Thyroid gland (tissue), 4 donors: Measurements from ENCODE around the gene PTGS1. TPM values are rescaled to one million over a fixed set of nuclear protein-coding genes. Genes with fewer than 3 reads are reported as not detected.

Experiments
- DNase-seq, 2 donors: peaks; one replicate each; pipeline ENCODE4 v3.0.0-alpha.2; 2019
- H3K27ac ChIP-seq, 3 donors: fragments of 200-600 bp; sonication (generic); 1 replicate in 2 of 3; 2 replicates in 1 of 3; pipeline ENCODE4 v1.5.1; 2016 to 2019; ENCODE audit warnings: mild to moderate bottlenecking in 1 of 3, moderate library complexity in 1 of 3
- H3K27me3 ChIP-seq: fragments of 200-600 bp; sonication (generic); one replicate; pipeline ENCODE4 v1.5.1; 2019
- H3K36me3 ChIP-seq, 2 donors: fragments of 200-600 bp; sonication (generic); one replicate each; pipeline ENCODE4 v1.5.1; 2016 to 2019
- H3K4me1 ChIP-seq, 2 donors: fragments of 200-600 bp; sonication (generic); one replicate each; pipeline ENCODE4 v1.5.1; 2017 to 2019
- H3K4me3 ChIP-seq, 3 donors: fragments of 200-600 bp; sonication (generic); replicated peaks in 1 of 3; 1 replicate in 2 of 3; 2 replicates in 1 of 3; pipeline ENCODE4 v1.5.1; 2016; ENCODE audit warnings: mild to moderate bottlenecking in 1 of 3
- H3K9me3 ChIP-seq: fragments of 200-600 bp; sonication (generic); one replicate; pipeline ENCODE4 v1.5.1; 2017
- POLR2A ChIP-seq, 2 donors: fragments of 450-650 bp; IDR thresholded peaks; one replicate each; pipeline ENCODE4 v1.6.1; 2017; ENCODE audit warnings: antibody characterized with exemption in 2 of 2, mild to moderate bottlenecking in 2 of 2, moderate library complexity in 1 of 2
- WGBS, 2 donors: methylation state at CpG; one replicate each; pipeline ENCODE4 v1.1.5; 2017; 5-methylcytosine and 5-hydroxymethylcytosine counted together
- intact Hi-C: fragments of 100-400 bp; cut with DNase I; formaldehyde crosslinking; loops from one replicate; pipeline ENCODE4 v1.15.1; 2023
- total RNA-seq, 4 donors: library from RNA; depleted of rRNA; stranded (reverse); fragments of >200 nt; gene quantifications; one replicate each; pipeline ENCODE4 v1.2.3, GENCODE V29; 2016
- TF ChIP-seq, protein P1 (sequence below), 6 experiments: fragments of 200-600 bp in 3 of 6; fragments of 450-650 bp in 3 of 6; sonication (generic) in 3 of 6; IDR thresholded peaks; one replicate each; pipeline ENCODE4 v1.5.1; 2016 to 2019; ENCODE audit warnings: antibody characterized with exemption in 6 of 6, mild to moderate bottlenecking in 2 of 6, inconsistent platforms in 1 of 6, moderate library complexity in 1 of 6

PTGS1 gene
- total RNA-seq, 4 donors from 2014 or later = 2.3 to 4.0 (median 3.5) TPM

DNA sequence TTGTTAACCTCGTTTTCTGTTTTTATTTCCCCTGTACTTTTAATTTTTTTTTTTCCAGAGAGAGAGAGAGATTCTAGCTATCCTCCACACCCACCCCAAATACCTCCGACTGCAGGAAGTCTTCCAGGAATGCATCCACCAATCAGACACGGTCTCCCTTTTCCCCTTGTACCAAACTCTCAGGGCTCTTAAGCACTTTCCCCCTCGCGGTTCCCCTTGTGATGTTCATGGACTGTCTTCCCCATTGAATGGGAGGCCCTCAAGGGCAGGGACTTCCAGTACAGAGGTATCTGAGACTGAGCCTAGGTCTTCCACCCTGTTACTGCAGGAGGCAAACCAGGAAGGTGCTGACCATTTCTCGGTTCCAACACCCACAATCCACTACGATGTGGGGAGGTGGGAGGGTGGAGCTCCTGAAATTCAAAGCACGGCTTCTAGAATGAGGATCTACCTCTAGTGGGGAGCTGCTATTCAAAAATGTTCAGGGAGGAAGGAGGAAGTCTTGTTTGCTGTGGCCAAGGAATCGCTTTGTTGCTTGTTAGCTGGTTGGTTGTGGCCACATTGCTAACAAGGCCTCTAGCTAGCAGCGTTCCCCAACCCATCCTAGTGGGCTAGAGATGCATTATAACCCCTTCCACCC is 37.5 kb upstream of the PTGS1 start:
- TF ChIP-seq, protein P1, sequence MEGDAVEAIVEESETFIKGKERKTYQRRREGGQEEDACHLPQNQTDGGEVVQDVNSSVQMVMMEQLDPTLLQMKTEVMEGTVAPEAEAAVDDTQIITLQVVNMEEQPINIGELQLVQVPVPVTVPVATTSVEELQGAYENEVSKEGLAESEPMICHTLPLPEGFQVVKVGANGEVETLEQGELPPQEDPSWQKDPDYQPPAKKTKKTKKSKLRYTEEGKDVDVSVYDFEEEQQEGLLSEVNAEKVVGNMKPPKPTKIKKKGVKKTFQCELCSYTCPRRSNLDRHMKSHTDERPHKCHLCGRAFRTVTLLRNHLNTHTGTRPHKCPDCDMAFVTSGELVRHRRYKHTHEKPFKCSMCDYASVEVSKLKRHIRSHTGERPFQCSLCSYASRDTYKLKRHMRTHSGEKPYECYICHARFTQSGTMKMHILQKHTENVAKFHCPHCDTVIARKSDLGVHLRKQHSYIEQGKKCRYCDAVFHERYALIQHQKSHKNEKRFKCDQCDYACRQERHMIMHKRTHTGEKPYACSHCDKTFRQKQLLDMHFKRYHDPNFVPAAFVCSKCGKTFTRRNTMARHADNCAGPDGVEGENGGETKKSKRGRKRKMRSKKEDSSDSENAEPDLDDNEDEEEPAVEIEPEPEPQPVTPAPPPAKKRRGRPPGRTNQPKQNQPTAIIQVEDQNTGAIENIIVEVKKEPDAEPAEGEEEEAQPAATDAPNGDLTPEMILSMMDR (IDR thresholded peaks at IDR 0.05) = no peak
- no peak for TF ChIP-seq POLR2A (IDR thresholded peaks at IDR 0.05)
- 63 to 70% methylated on average over 10 of the region's 10 CpGs for WGBS, 2 donors
- no peak for DNase-seq
- no peaks in the 10 kb centered on the region for H3K4me1 ChIP-seq
- H3K27me3 ChIP-seq = no peaks in the 10 kb centered on the region
- H3K4me3 ChIP-seq = no peak overlapping the region
- no peaks in the 10 kb centered on the region for H3K36me3 ChIP-seq
- H3K27ac ChIP-seq = no peak overlapping the region
- intact Hi-C loops = no loop called here
- H3K9me3 ChIP-seq = no peaks in the 10 kb centered on the region

DNA sequence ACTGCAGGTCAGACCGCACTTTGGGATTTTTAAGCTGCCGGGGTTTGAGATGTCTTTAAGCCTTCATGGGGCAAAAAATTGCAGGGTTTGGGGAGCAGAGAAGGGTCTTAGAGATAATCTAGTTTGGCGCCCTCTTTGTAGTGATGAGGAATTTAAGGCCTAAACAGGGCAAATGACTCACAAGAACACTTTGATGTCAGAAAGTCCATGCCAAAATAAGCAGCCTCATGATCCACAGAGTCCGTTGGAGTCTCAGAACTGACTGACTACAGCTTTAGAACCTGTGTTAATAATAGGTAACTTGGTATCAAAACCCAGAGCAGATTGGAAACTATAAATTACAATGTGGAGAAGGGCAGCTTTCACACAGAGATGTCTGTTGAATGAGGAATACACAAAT is 35.9 kb upstream of the PTGS1 start:
- H3K27me3 ChIP-seq = no peaks in the 10 kb centered on the region
- WGBS, 2 donors = 79 to 84% methylated on average over 4 of the region's 4 CpGs
- H3K27ac ChIP-seq = no peak overlapping the region
- intact Hi-C loops = no loop called here
- TF ChIP-seq, protein P1 (IDR thresholded peaks at IDR 0.05) = no peak
- TF ChIP-seq POLR2A (IDR thresholded peaks at IDR 0.05) = no peak
- DNase-seq = no peak
- no peaks in the 10 kb centered on the region for H3K9me3 ChIP-seq
- no peaks in the 10 kb centered on the region for H3K4me1 ChIP-seq
- H3K36me3 ChIP-seq = no peaks in the 10 kb centered on the region
- no peak overlapping the region for H3K4me3 ChIP-seq

DNA sequence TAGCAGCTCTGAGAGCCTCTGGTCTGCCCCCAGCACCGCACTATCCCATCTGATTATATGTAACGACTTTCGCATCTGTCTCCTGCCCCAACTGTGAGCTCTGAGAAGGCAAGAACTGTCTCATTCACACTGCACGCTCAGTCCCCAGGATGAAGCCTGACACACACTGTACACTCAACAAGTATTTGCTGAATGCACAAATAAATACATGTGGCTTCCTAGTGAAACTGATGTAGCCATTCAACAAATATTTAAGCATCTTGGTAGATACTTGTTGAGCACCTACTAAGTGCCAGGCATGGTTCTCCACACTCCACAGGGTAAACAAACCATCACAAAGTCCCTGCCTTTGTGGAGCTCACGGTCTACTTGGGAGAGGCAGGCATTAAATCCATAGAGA is 34.6 kb upstream of the PTGS1 start:
- H3K9me3 ChIP-seq = no peaks in the 10 kb centered on the region
- H3K4me1 ChIP-seq = no peaks in the 10 kb centered on the region
- no peak overlapping the region for H3K4me3 ChIP-seq
- DNase-seq = no peak
- H3K36me3 ChIP-seq = no peaks in the 10 kb centered on the region
- TF ChIP-seq, protein P1 (IDR thresholded peaks at IDR 0.05) = no peak
- no peak for TF ChIP-seq POLR2A (IDR thresholded peaks at IDR 0.05)
- H3K27ac ChIP-seq = no peak overlapping the region
- no peaks in the 10 kb centered on the region for H3K27me3 ChIP-seq
- 92 to 94% methylated on average over 5 of the region's 5 CpGs for WGBS, 2 donors
- intact Hi-C loops = no loop called here

DNA sequence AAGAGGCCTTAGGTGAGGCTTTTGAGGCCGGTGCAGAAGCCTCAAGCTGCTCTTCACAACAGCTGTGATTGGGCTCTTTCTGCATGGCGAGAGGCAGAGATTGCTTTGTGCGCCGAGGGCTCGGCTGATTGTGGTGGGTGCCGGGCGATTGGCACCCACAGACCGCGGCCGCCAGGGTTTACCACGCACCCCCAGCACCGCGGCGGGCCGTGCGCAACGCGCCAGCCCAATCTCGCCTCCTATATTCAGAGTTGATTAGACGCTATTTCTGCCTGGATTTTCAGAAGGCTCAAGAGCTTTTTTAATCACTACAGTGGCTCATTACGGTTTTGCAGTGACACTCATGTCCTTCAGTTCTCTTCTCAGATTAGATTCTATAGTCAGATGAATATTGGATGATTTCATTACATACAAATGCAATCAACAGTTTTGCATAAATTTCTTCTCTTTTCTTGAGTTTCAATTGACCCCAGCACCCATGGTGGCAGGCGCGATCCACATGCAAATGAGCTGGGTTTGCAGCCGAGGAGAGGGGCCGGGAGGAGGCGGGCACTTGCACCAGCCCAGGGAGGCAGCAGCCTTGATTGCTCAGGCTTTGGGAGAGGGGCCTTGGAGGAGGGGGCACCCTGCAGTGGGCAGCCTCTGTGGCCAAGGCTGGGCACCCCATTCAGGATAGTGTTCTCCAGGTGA is 33.8 kb upstream of the PTGS1 start:
- Histone ChIP-seq H3K4me3 (no peak overlapping the region), H3K27ac (no peak overlapping the region), H3K4me1 (no peaks in the 10 kb centered on the region), H3K9me3 (no peaks in the 10 kb centered on the region), H3K27me3 (no peaks in the 10 kb centered on the region), H3K36me3 (no peaks in the 10 kb centered on the region)
- WGBS, 2 donors = 28 to 44% methylated on average over 25 to 26 of the region's 26 CpGs
- TF ChIP-seq POLR2A (IDR thresholded peaks at IDR 0.05) = no peak
- TF ChIP-seq, protein P1 (IDR thresholded peaks at IDR 0.05) = no peak
- no peak for DNase-seq
- intact Hi-C loops = no loop called here

DNA sequence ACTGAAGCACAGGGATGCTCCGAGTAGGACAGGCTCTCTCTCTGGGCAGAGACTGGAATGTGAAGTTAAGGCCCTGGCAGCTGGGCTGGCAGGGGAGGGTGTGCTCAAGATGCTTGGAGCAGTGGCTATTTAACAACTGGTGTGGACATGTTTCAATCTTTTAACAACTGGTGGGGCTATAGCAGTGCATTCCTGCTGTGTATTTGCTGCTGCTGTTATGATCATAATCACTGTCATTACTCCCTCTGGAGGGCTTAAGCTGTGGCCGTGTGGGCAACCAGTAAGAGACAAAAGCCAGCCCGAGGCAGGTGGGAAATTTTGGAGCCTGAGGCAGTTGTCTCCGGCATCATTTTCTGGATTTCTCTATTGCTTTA is 33.3 kb upstream of the PTGS1 start:
- Histone ChIP-seq H3K9me3 (no peaks in the 10 kb centered on the region), H3K4me1 (no peaks in the 10 kb centered on the region), H3K36me3 (no peaks in the 10 kb centered on the region), H3K27me3 (no peaks in the 10 kb centered on the region), H3K4me3 (no peak overlapping the region), H3K27ac (no peak overlapping the region)
- 48 to 59% methylated on average over 4 of the region's 4 CpGs for WGBS, 2 donors
- TF ChIP-seq, protein P1 (IDR thresholded peaks at IDR 0.05) = no peak
- TF ChIP-seq POLR2A (IDR thresholded peaks at IDR 0.05) = no peak
- DNase-seq = no peak
- intact Hi-C loops = no loop called here
